MM.1S (cell line): ENCODE results near the gene C10orf120.

Experiments
- EZH2 ChIP-seq: fragments of 300-600 bp; sonication (generic); optimal IDR thresholded peaks from 2 replicates; pipeline ENCODE3; 2017; ENCODE audit warnings: low read depth, mild to moderate bottlenecking, antibody characterized with exemption, low read length, mixed read lengths
- TF ChIP-seq, protein P1 (sequence below): fragments of 300-600 bp; sonication (generic); IDR thresholded peaks from 2 replicates; pipeline ENCODE4 v1.5.1; 2016; ENCODE audit warnings: antibody characterized with exemption, low read length, mixed read lengths

DNA sequence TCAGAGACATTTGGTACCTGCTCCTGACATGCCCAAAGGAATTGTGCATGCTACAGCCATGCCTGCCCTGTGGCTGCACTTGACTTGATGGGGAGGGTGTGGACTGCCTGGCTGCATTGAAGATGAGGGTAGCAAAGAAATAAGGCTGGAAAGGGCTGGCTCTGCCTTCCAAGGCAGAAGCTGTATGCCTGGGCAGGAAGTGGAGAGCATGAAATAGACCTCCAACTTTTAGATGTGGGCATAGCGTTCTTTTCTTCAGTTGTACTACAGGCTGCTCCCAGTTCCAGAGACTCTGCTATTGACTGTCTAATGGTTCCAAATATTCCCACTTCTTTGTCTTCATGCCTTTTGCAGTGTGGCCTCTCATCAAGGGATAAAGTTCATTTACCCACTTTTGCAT is 3.0 kb downstream of the C10orf120 start:
- TF ChIP-seq, protein P1, sequence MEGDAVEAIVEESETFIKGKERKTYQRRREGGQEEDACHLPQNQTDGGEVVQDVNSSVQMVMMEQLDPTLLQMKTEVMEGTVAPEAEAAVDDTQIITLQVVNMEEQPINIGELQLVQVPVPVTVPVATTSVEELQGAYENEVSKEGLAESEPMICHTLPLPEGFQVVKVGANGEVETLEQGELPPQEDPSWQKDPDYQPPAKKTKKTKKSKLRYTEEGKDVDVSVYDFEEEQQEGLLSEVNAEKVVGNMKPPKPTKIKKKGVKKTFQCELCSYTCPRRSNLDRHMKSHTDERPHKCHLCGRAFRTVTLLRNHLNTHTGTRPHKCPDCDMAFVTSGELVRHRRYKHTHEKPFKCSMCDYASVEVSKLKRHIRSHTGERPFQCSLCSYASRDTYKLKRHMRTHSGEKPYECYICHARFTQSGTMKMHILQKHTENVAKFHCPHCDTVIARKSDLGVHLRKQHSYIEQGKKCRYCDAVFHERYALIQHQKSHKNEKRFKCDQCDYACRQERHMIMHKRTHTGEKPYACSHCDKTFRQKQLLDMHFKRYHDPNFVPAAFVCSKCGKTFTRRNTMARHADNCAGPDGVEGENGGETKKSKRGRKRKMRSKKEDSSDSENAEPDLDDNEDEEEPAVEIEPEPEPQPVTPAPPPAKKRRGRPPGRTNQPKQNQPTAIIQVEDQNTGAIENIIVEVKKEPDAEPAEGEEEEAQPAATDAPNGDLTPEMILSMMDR: no peak
- TF ChIP-seq EZH2: no peak
